ENCODE data around the gene SULT2B1. TPM values are rescaled to one million over a fixed set of nuclear protein-coding genes. Genes with fewer than 3 reads are reported as not detected.

SULT2B1 gene
- total and polyA plus RNA-seq, 2 experiments from 2014 or later: 0.20 TPM; not detected in 1

DNA sequence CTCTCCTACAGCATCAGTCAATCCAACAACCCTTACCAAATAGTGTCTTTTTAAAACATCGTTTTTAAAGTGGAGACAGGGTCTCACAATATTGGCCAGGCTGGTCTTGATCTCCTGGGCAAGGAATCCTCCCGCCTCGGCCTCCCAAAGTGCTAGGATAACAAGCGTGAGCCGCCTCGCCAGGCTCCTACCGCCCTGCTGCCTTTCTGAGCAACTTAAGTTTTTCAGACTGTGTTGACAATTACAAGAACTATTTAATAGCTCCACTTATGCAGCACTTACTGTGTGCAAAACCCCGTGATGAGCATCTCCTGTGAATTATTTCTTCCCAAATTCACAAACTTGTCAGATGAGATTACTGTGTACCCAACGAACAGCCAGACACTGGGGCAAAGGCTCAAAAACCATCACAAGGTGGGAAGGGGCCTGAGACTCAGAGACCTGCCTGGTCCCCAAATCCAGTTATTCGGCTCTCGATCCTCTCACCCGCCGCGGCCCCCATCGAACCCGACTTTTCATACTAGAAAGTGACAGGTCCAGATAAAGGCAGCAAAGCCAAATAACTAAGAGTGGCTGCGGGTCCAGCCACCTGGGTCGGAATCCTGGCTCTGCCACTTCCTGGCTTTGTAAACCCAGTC lies 66.4 kb downstream of the SULT2B1 start:
- Histone ChIP-seq H3K27me3 (no peaks in the 10 kb centered on the region), H3K27ac (peak overlapping the region; percentile 88), H3K4me1 (ENCODE audit: low read depth) (peaks cover 23% of the 10 kb centered on the region), H3K36me3 (peaks cover 26% of the 10 kb centered on the region), H3K9me3 (ENCODE audit: low read depth) (no peaks in the 10 kb centered on the region), H3K4me3 (peak overlapping the region; percentile 89)
- peak in 1 of 2 donors; percentile 47 for DNase-seq (ENCODE audit: low read depth in 1 of 2, low spot score in 1 of 2)
- TF ChIP-seq, protein P1, sequence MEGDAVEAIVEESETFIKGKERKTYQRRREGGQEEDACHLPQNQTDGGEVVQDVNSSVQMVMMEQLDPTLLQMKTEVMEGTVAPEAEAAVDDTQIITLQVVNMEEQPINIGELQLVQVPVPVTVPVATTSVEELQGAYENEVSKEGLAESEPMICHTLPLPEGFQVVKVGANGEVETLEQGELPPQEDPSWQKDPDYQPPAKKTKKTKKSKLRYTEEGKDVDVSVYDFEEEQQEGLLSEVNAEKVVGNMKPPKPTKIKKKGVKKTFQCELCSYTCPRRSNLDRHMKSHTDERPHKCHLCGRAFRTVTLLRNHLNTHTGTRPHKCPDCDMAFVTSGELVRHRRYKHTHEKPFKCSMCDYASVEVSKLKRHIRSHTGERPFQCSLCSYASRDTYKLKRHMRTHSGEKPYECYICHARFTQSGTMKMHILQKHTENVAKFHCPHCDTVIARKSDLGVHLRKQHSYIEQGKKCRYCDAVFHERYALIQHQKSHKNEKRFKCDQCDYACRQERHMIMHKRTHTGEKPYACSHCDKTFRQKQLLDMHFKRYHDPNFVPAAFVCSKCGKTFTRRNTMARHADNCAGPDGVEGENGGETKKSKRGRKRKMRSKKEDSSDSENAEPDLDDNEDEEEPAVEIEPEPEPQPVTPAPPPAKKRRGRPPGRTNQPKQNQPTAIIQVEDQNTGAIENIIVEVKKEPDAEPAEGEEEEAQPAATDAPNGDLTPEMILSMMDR (IDR thresholded peaks at IDR 0.05; ENCODE audit: low read depth, low read length): no peak

DNA sequence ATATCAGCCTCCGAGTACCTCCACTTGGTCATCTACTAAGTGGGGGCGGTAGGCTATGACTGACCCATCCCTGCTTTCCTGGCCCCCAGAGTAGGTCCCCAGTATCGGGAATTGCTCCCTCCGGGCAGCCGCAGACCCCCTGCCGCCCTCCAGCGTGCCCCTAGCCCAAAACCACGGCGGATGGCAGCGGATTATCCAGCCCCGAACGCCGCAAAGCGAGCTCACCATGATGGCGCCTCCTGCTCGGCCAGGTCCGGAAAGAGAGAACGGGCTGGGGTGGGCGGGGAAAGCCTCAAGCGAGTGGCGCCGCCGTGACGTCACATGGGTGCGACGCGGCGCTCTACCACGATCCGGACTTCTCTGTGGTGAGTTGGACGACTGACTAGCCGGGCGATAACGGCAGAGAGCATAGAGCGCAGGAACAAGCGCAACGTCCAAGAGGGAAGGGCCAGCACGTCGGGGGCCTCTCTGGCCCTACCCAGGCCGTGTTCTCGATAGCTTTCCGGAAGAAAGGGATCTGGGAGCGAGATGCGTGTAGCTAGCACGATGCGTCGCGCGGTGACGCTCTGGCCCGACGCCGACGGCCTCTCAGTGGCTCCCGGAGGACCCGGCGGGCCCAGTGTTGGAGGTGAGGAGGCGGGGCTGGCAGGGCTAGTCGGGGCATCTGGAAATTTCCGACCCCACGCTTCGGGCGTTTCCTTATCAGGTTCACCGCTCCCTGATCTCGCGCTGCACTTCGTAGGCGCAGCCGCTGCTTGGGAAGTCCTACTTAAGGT lies 67.1 kb downstream of the SULT2B1 start, which contains the start of the genes RPL18 and SPHK2:
RPL18 (minus strand) TSS at position 263 of the 776 bp plus-strand sequence; CDS start at position 228, 35 bp downstream.
SPHK2 (plus strand) TSS at position 591 of the 776 bp plus-strand sequence. CDS start 1,009 bp downstream, outside the sequence.
- Histone ChIP-seq H3K4me1 (ENCODE audit: low read depth) (peaks cover 15% of the 10 kb centered on the region), H3K27me3 (no peaks in the 10 kb centered on the region), H3K36me3 (peaks cover 26% of the 10 kb centered on the region), H3K27ac (peak within 1 kb of the TSS; percentile 88), H3K9me3 (ENCODE audit: low read depth) (no peaks in the 10 kb centered on the region), H3K4me3 (peak within 1 kb of the TSS; percentile 89)
- peak; percentile 99 to 100 for DNase-seq (ENCODE audit: low read depth in 1 of 2, low spot score in 1 of 2)
- TF ChIP-seq, protein P1 (IDR thresholded peaks at IDR 0.05; ENCODE audit: low read depth, low read length): no peak

DNA sequence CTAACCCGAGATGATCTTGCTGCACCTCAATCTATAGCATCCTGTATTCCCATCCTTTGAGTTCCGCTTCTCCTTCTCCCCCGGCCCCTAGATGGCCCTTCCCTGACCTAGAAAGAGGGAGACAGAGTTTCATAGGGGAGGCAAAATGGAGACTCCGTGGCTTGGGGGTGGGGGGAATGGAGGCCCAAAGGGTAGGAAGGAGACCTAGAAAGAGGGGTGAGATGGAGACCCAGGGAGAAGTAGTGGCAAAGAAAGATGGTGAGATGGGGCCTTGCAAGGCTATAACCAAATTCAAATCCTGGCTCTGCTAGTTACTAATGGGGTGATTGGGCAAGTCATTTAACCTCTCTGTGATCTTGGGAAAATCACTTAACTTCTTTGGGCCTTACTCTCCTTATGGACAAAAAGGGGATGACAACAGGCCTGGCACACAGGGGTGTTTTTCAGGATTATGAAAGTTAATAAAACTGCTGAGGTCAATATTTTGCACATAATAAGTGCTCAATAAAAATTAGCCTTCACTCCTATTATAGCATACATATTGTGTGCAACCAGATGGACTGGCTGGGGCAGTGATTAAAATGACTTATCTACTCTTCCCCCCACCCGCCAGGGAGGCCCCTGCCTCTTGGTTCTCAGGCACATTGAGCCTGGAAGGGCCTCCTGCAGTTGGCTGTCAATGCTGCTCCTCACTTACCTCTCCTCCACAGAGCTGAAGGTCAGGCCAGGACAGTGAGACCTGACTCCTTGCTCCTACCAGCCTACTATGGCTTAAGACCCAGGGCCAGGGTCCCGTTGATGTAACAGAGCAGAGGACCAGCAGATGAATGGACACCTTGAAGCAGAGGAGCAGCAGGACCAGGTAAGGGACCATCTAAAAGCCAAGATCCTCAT lies 68.0 kb downstream of the SULT2B1 start:
- DNase-seq (ENCODE audit: low read depth in 1 of 2, low spot score in 1 of 2): peak in 1 of 2 donors; percentile 39
- Histone ChIP-seq H3K9me3 (ENCODE audit: low read depth) (no peaks in the 10 kb centered on the region), H3K4me3 (peak overlapping the region; percentile 26), H3K36me3 (peaks cover 24% of the 10 kb centered on the region), H3K27me3 (no peaks in the 10 kb centered on the region), H3K4me1 (ENCODE audit: low read depth) (peaks cover 13% of the 10 kb centered on the region), H3K27ac (peak overlapping the region; percentile 88)
- TF ChIP-seq, protein P1 (IDR thresholded peaks at IDR 0.05; ENCODE audit: low read depth, low read length): no peak

DNA sequence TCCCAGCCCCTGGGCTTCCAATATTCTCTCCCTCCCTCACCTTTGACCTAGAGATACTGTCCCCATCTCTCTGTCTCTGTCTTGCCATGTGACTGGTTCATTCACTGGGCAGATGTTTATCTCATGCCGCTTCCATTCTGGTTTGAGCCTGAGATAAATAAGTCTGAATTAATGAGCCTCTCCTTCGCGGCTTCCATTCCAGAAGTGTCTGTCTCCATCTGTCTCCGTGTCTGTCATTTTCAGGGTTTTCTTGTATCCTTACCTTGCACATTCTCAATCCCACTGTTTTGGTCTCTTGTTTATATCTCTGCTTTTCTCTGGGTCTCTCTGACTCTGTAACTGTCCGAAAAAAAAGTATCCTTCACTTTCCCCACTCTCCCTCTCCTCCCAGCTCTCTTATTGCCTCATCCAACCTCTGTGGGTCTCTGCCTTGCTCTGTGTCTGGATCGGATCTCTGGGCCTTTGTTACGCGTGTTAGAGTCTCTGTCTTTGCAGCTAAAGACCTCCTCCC lies 71.6 kb downstream of the SULT2B1 start:
- Histone ChIP-seq H3K4me3 (peak overlapping the region; percentile 18), H3K27me3 (no peaks in the 10 kb centered on the region), H3K27ac (peak overlapping the region; percentile 80), H3K4me1 (ENCODE audit: low read depth) (peaks cover 8% of the 10 kb centered on the region), H3K36me3 (no peaks in the 10 kb centered on the region), H3K9me3 (ENCODE audit: low read depth) (no peaks in the 10 kb centered on the region)
- no peak for DNase-seq (ENCODE audit: low read depth in 1 of 2, low spot score in 1 of 2)
- TF ChIP-seq, protein P1 (IDR thresholded peaks at IDR 0.05; ENCODE audit: low read depth, low read length): no peak
